GM21723 (cell line): ENCODE results near the gene AMDHD1.

Experiments
- ATAC-seq: cut with Tn5 transposase; IDR thresholded peaks from one replicate; pipeline ENCODE4 v1.9.1; 2021; ENCODE audit warnings: mild to moderate bottlenecking, moderate library complexity; ENCODE audit not compliant: unreplicated experiment

Gene AMDHD1

GRCh38 chr12:95943330-95943842 is at the start of gene AMDHD1:
Gene AMDHD1, plus strand, starts transcription at chr12:95943331. Its CDS starts 68 bp downstream, at chr12:95943399.
- peak; percentile 67 for ATAC-seq

GRCh38 chr12:95896846-95897245 is 46.3 kb upstream of the AMDHD1 start:
- ATAC-seq: no peak

- no peak for ATAC-seq
Measured at GRCh38 chr12:95898081-95898480, 45.0 kb upstream of the AMDHD1 start.

- ATAC-seq: no peak
Measured at GRCh38 chr12:95908573-95908972, 34.6 kb upstream of the AMDHD1 start.

GRCh38 chr12:95909871-95910270 is 33.3 kb upstream of the AMDHD1 start:
- no peak for ATAC-seq

- peak; percentile 95 for ATAC-seq
Measured at GRCh38 chr12:95918194-95918993, 24.7 kb upstream of the AMDHD1 start.

GRCh38 chr12:95919110-95919509 is 24.0 kb upstream of the AMDHD1 start:
- no peak for ATAC-seq

- no peak for ATAC-seq
Measured at GRCh38 chr12:95922231-95922630, 20.9 kb upstream of the AMDHD1 start.

GRCh38 chr12:95940514-95940913 is 2.6 kb upstream of the AMDHD1 start:
- ATAC-seq: no peak

GRCh38 chr12:95942101-95942523 is 1.0 kb upstream of the AMDHD1 start:
- no peak for ATAC-seq

GRCh38 chr12:95942524-95943329 is 404 bp upstream of the AMDHD1 start, which contains the start of gene CCDC38:
Gene CCDC38, minus strand, starts transcription at chr12:95942614. Its CDS starts 6,105 bp downstream, at chr12:95936509.
- ATAC-seq: peak; percentile 99

GRCh38 chr12:95944108-95944704 is 1.1 kb downstream of the AMDHD1 start:
- ATAC-seq: no peak

GRCh38 chr12:95949477-95950206 is 6.5 kb downstream of the AMDHD1 start:
- ATAC-seq: no peak

- ATAC-seq: no peak
Measured at GRCh38 chr12:95951515-95951914, 8.4 kb downstream of the AMDHD1 start.

- ATAC-seq: no peak
Measured at GRCh38 chr12:95953000-95953399, 9.9 kb downstream of the AMDHD1 start.

GRCh38 chr12:95955549-95956159 is 12.5 kb downstream of the AMDHD1 start:
- no peak for ATAC-seq

- ATAC-seq: no peak
Measured at GRCh38 chr12:95956557-95957145, 13.5 kb downstream of the AMDHD1 start.

- ATAC-seq: no peak
Measured at GRCh38 chr12:95959107-95959506, 16.0 kb downstream of the AMDHD1 start.

GRCh38 chr12:95960241-95960640 is 17.1 kb downstream of the AMDHD1 start:
- ATAC-seq: no peak

GRCh38 chr12:95962222-95962621 is 19.1 kb downstream of the AMDHD1 start:
- ATAC-seq: no peak
